GM12878 (cell line): Measurements from ENCODE around the gene SFXN4. TPM values are rescaled to one million over a fixed set of nuclear protein-coding genes. Genes with fewer than 3 reads are reported as not detected.

ENCODE experiments used
- ATF7 ChIP-seq: fragments of 450-650 bp; IDR thresholded peaks from 2 replicates; pipeline ENCODE4 v1.6.1; 2016; ENCODE audit warnings: low read depth, mild to moderate bottlenecking
- CBX5 ChIP-seq: sonication (generic); IDR thresholded peaks from 2 replicates; pipeline ENCODE4 v1.6.1; 2016; ENCODE audit warnings: low read depth, moderate library complexity, mild to moderate bottlenecking, inconsistent platforms
- CREM ChIP-seq: IDR thresholded peaks from 2 replicates; pipeline ENCODE4 v1.6.1; 2014; ENCODE audit warnings: antibody characterized with exemption, low read depth
- EED ChIP-seq: sonication (generic); IDR thresholded peaks from 2 replicates; pipeline ENCODE4 v1.6.1; 2016; ENCODE audit warnings: antibody characterized with exemption, low read depth
- ESRRA ChIP-seq: IDR thresholded peaks from 2 replicates; pipeline ENCODE4 v1.6.1; 2012; ENCODE audit warnings: mild to moderate bottlenecking, low read length, improper control_type of control experiment
- FOS ChIP-seq: IDR thresholded peaks from 3 replicates; pipeline ENCODE4 v1.6.1; 2011; ENCODE audit warnings: borderline replicate concordance; ENCODE audit not compliant: insufficient read length; ENCODE audit errors: extremely low read depth
- HDAC2 ChIP-seq: fragments of 200-600 bp; sonication (generic); IDR thresholded peaks from 2 replicates; pipeline ENCODE4 v1.6.1; 2017
- IKZF2 ChIP-seq, 2 experiments: fragments of 450-650 bp; IDR thresholded peaks; 2 replicates each; pipeline ENCODE4 v1.6.1; 2017; ENCODE audit warnings: mild to moderate bottlenecking in 2 of 2, moderate library complexity in 2 of 2
- NBN ChIP-seq: fragments of 450-650 bp; IDR thresholded peaks from 2 replicates; pipeline ENCODE4 v1.6.1; 2016
- NRF1 ChIP-seq: conservative IDR thresholded peaks from 2 replicates; pipeline ENCODE4 v1.6.1; 2011; ENCODE audit warnings: mild to moderate bottlenecking, low read depth, low read length, improper control_type of control experiment
- RFX5 ChIP-seq: IDR thresholded peaks from 2 replicates; pipeline ENCODE4 v1.6.1; 2011; ENCODE audit warnings: low read depth, low read length, improper control_type of control experiment
- RUNX3 ChIP-seq: IDR thresholded peaks from 2 replicates; pipeline ENCODE4 v1.6.1; 2012; ENCODE audit warnings: low read length, inconsistent platforms
- SMC3 ChIP-seq: IDR thresholded peaks from 2 replicates; pipeline ENCODE4 v1.6.1; 2011; ENCODE audit warnings: low read length, improper control_type of control experiment, borderline replicate concordance
- SPI1 ChIP-seq: IDR thresholded peaks from 2 replicates; pipeline ENCODE4 v1.6.1; 2011; ENCODE audit warnings: low read depth, mild to moderate bottlenecking, low read length, moderate library complexity, borderline replicate concordance; ENCODE audit not compliant: insufficient read depth
- SREBF2 ChIP-seq: IDR thresholded peaks from 2 replicates; pipeline ENCODE4 v1.6.1; 2012; ENCODE audit warnings: mild to moderate bottlenecking, low read length
- TCF12 ChIP-seq: IDR thresholded peaks from 2 replicates; pipeline ENCODE4 v1.6.1; 2011; ENCODE audit warnings: low read depth, mild to moderate bottlenecking, low read length
- TCF3 ChIP-seq: IDR thresholded peaks from 2 replicates; pipeline ENCODE4 v1.6.1; 2012; ENCODE audit warnings: low read depth, mild to moderate bottlenecking, low read length, borderline replicate concordance; ENCODE audit not compliant: insufficient read depth
- YY1 ChIP-seq: IDR thresholded peaks from 2 replicates; pipeline ENCODE4 v1.6.1; 2011; ENCODE audit warnings: low read depth, mild to moderate bottlenecking, low read length
- ZBED1 ChIP-seq: IDR thresholded peaks from 2 replicates; pipeline ENCODE4 v1.6.1; 2016; ENCODE audit warnings: borderline replicate concordance
- ZNF24 ChIP-seq: fragments of 450-650 bp; IDR thresholded peaks from 2 replicates; pipeline ENCODE4 v1.6.1; 2017; ENCODE audit warnings: antibody characterized with exemption, mild to moderate bottlenecking
- ZNF384 ChIP-seq: IDR thresholded peaks from 2 replicates; pipeline ENCODE4 v1.6.1; 2012; ENCODE audit warnings: low read depth, mild to moderate bottlenecking, low read length, improper control_type of control experiment, borderline replicate concordance
- polyA plus RNA-seq, 11 experiments: library from polyadenylated mRNA; depleted of rRNA in 4 of 11; unstranded in 6 of 11; stranded (reverse) in 5 of 11; fragments of >200 nt; fragmentation: Nextera tagmentation in 4 of 11; fragmentation: Illumina TruSeq in 1 of 11; extraction: Ambion mirVana in 4 of 11; extraction: Trizol in 1 of 11; gene quantifications; 1 replicate in 1 of 11; 2 replicates in 10 of 11; pipeline versions ENCODE4 v1.2.1 to v1.2.3, GENCODE V29; 2011 to 2016; ENCODE audit warnings: inconsistent platforms in 2 of 11, missing spikeins in 2 of 11, low read depth in 1 of 11
- total RNA-seq, 4 experiments: library from RNA; depleted of rRNA in 3 of 4; stranded (reverse); fragments of >200 nt in 3 of 4; fragmentation: Illumina TruSeq in 1 of 4; extraction: Trizol in 1 of 4; gene quantifications; 2 replicates each; pipeline versions ENCODE4 v1.2.1 to v1.2.3, GENCODE V29; 2013 to 2021
- TF ChIP-seq, protein P1 (sequence below): IDR thresholded peaks from 2 replicates; pipeline ENCODE4 v1.6.1; 2011; ENCODE audit warnings: low read depth, mild to moderate bottlenecking, low read length, moderate library complexity, borderline replicate concordance; ENCODE audit errors: extremely low read depth
- TF ChIP-seq, protein P2 (sequence below): IDR thresholded peaks from 2 replicates; pipeline ENCODE4 v1.6.1; 2011; ENCODE audit warnings: mild to moderate bottlenecking, low read depth, low read length, moderate library complexity; ENCODE audit not compliant: insufficient replicate concordance
- TF ChIP-seq, protein P3 (sequence below), 3 experiments: IDR thresholded peaks in 2 of 3; conservative IDR thresholded peaks in 1 of 3; 2 replicates each; pipeline ENCODE4 v1.5.1; 2011; ENCODE audit warnings: low read depth in 3 of 3, low read length in 3 of 3, mild to moderate bottlenecking in 3 of 3, control low read depth in 2 of 3, moderate library complexity in 2 of 3, inconsistent platforms in 1 of 3, mixed read lengths in 1 of 3; ENCODE audit not compliant: control insufficient read depth in 2 of 3, insufficient read depth in 1 of 3; ENCODE audit errors: extremely low read depth in 1 of 3
- TF ChIP-seq, protein P4 (sequence below): fragments of 450-650 bp; IDR thresholded peaks from 2 replicates; pipeline ENCODE4 v1.6.1; 2016; ENCODE audit warnings: mild to moderate bottlenecking
- TF ChIP-seq, protein P5 (sequence below): fragments of 450-650 bp; IDR thresholded peaks from 2 replicates; pipeline ENCODE4 v1.6.1; 2017; ENCODE audit warnings: low read depth, mild to moderate bottlenecking, moderate library complexity

The SFXN4 gene
- total and polyA plus RNA-seq, 10 of the 15 experiments (the other 5 are each of a cell fraction or from before 2014, with no cell fraction given): 40.7 to 111 (median 48.8) TPM

DNA sequence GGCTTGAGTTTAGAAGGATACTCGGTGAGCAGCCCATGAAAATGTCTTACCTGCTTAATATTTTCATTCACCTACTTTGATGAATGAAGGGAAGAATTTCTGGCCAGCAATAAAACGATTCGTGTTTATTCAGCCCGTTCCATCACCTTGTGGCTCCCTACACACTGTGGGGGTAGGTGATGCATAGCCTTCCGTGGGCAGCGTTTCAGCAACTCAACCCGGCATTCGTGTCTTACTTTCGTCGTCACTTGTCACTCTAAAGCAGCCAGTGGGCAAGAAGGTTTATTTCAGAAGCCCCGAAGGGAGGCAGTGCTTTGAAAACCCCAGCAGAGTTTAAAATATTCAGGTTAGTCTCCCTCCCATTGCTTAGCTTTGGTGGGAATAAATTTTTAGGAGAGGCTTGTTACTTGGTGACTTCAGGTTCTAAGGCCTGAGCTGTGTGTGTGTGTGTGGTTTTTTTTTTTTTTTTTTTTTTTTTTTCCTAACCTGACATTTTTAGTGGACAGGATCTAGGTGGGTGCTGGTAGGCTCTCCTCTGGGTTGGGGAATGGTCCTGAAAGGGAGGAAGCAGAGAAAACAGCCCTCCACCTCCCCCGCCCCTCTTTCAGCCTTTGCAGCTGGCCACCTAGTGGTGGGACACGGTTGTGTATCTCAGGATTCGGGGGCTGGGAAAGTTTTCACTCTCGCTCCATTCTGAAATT, 43.7 kb upstream of the SFXN4 start (continued):
- TF ChIP-seq, protein P1, sequence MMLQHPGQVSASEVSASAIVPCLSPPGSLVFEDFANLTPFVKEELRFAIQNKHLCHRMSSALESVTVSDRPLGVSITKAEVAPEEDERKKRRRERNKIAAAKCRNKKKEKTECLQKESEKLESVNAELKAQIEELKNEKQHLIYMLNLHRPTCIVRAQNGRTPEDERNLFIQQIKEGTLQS: no peak
- TF ChIP-seq FOS (no peak), ZNF24 (no peak), SREBF2 (no peak), TCF3 (no peak), YY1 (0 out of 2 replicates have a peak, but pooled peaks have one; percentile 41), ESRRA (no peak), TCF12 (no peak), ZBED1 (no peak), CBX5 (no peak), HDAC2 (no peak), EED (peak; percentile 50; the same call in 1 of the 2 replicates), RUNX3 (peak; percentile 27; the same call in 1 of the 2 replicates), ZNF384 (peak; percentile 56), NBN (peak; percentile 58), RFX5 (0 out of 2 replicates have a peak, but pooled peaks have one; percentile 28), SPI1 (no peak), NRF1 (no peak), CREM (0 out of 2 replicates have a peak, but pooled peaks have one; percentile 41), ATF7 (0 out of 2 replicates have a peak, but pooled peaks have one; percentile 19), SMC3 (peak; percentile 45; the same call in 1 of the 2 replicates), IKZF2 (IDR thresholded peaks at IDR 0.05) (0 out of 4 replicates have a peak, but pooled peaks of 1 of the 2 experiments have one; percentile 16)
- TF ChIP-seq, protein P2, sequence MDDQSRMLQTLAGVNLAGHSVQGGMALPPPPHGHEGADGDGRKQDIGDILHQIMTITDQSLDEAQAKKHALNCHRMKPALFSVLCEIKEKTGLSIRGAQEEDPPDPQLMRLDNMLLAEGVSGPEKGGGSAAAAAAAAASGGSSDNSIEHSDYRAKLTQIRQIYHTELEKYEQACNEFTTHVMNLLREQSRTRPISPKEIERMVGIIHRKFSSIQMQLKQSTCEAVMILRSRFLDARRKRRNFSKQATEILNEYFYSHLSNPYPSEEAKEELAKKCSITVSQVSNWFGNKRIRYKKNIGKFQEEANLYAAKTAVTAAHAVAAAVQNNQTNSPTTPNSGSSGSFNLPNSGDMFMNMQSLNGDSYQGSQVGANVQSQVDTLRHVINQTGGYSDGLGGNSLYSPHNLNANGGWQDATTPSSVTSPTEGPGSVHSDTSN: peak; percentile 73
- TF ChIP-seq, protein P3, sequence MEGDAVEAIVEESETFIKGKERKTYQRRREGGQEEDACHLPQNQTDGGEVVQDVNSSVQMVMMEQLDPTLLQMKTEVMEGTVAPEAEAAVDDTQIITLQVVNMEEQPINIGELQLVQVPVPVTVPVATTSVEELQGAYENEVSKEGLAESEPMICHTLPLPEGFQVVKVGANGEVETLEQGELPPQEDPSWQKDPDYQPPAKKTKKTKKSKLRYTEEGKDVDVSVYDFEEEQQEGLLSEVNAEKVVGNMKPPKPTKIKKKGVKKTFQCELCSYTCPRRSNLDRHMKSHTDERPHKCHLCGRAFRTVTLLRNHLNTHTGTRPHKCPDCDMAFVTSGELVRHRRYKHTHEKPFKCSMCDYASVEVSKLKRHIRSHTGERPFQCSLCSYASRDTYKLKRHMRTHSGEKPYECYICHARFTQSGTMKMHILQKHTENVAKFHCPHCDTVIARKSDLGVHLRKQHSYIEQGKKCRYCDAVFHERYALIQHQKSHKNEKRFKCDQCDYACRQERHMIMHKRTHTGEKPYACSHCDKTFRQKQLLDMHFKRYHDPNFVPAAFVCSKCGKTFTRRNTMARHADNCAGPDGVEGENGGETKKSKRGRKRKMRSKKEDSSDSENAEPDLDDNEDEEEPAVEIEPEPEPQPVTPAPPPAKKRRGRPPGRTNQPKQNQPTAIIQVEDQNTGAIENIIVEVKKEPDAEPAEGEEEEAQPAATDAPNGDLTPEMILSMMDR (IDR thresholded peaks at IDR 0.05 in 2 of 3, conservative IDR thresholded peaks at IDR 0.05 in 1 of 3; ENCODE audit: control insufficient read depth in 2 of 3, extremely low read depth in 1 of 3, insufficient read depth in 1 of 3, low read depth in 3 of 3, low read length in 3 of 3): peak; percentile 71 to 89 (median 87)
- TF ChIP-seq, protein P4, sequence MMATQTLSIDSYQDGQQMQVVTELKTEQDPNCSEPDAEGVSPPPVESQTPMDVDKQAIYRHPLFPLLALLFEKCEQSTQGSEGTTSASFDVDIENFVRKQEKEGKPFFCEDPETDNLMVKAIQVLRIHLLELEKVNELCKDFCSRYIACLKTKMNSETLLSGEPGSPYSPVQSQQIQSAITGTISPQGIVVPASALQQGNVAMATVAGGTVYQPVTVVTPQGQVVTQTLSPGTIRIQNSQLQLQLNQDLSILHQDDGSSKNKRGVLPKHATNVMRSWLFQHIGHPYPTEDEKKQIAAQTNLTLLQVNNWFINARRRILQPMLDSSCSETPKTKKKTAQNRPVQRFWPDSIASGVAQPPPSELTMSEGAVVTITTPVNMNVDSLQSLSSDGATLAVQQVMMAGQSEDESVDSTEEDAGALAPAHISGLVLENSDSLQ: peak; percentile 87
- TF ChIP-seq, protein P5, sequence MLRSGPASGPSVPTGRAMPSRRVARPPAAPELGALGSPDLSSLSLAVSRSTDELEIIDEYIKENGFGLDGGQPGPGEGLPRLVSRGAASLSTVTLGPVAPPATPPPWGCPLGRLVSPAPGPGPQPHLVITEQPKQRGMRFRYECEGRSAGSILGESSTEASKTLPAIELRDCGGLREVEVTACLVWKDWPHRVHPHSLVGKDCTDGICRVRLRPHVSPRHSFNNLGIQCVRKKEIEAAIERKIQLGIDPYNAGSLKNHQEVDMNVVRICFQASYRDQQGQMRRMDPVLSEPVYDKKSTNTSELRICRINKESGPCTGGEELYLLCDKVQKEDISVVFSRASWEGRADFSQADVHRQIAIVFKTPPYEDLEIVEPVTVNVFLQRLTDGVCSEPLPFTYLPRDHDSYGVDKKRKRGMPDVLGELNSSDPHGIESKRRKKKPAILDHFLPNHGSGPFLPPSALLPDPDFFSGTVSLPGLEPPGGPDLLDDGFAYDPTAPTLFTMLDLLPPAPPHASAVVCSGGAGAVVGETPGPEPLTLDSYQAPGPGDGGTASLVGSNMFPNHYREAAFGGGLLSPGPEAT: 0 out of 2 replicates have a peak, but pooled peaks have one; percentile 30
